Fibroblast of skin of back (primary cell): ENCODE data around the gene DACH1.

ENCODE experiments used
- DNase-seq: peaks from one replicate; pipeline ENCODE4 v3.0.0-alpha.2; 2013

The DACH1 gene

GRCh38 chr13:71481501-71481900 is 385.5 kb downstream of the DACH1 start:
- DNase-seq, result no peak

GRCh38 chr13:71481046-71481445 is 386.0 kb downstream of the DACH1 start:
- DNase-seq, result no peak

- DNase-seq, result no peak
Observed at GRCh38 chr13:71477735-71478134, 389.3 kb downstream of the DACH1 start.

- no peak for DNase-seq
Observed at GRCh38 chr13:71474936-71475335, 392.1 kb downstream of the DACH1 start.

GRCh38 chr13:71469626-71470025 is 397.4 kb downstream of the DACH1 start:
- no peak for DNase-seq

- no peak for DNase-seq
Observed at GRCh38 chr13:71464686-71465085, 402.3 kb downstream of the DACH1 start.

GRCh38 chr13:71461892-71462291 is 405.1 kb downstream of the DACH1 start:
- DNase-seq, result no peak

- no peak for DNase-seq
Observed at GRCh38 chr13:71460211-71460610, 406.8 kb downstream of the DACH1 start.

- DNase-seq, result no peak
Observed at GRCh38 chr13:71459708-71460107, 407.3 kb downstream of the DACH1 start.

- DNase-seq, result no peak
Observed at GRCh38 chr13:71457645-71458044, 409.4 kb downstream of the DACH1 start.

- DNase-seq, result no peak
Observed at GRCh38 chr13:71456136-71456535, 410.9 kb downstream of the DACH1 start.

- no peak for DNase-seq
Observed at GRCh38 chr13:71454509-71454908, 412.5 kb downstream of the DACH1 start.

- no peak for DNase-seq
Observed at GRCh38 chr13:71448080-71448630, 418.8 kb downstream of the DACH1 start.

- DNase-seq, result no peak
Observed at GRCh38 chr13:71437704-71438103, 429.3 kb downstream of the DACH1 start.

- DNase-seq, result no peak
Observed at GRCh38 chr13:71430681-71431080, 436.3 kb downstream of the DACH1 start.

- DNase-seq, result peak; percentile 27
Observed at GRCh38 chr13:71417205-71417604, 449.8 kb downstream of the DACH1 start.

- no peak for DNase-seq
Observed at GRCh38 chr13:71412231-71412630, 454.8 kb downstream of the DACH1 start.

- no peak for DNase-seq
Observed at GRCh38 chr13:71408416-71408815, 458.6 kb downstream of the DACH1 start.

- DNase-seq, result no peak
Observed at GRCh38 chr13:71399631-71400215, 467.3 kb downstream of the DACH1 start.

GRCh38 chr13:71396149-71396548 is 470.9 kb downstream of the DACH1 start:
- no peak for DNase-seq

- no peak for DNase-seq
Observed at GRCh38 chr13:71395053-71395452, 472.0 kb downstream of the DACH1 start.

- no peak for DNase-seq
Observed at GRCh38 chr13:71394176-71394575, 472.8 kb downstream of the DACH1 start.
